ENCODE data around the gene HDGF.

HDGF gene

DNA sequence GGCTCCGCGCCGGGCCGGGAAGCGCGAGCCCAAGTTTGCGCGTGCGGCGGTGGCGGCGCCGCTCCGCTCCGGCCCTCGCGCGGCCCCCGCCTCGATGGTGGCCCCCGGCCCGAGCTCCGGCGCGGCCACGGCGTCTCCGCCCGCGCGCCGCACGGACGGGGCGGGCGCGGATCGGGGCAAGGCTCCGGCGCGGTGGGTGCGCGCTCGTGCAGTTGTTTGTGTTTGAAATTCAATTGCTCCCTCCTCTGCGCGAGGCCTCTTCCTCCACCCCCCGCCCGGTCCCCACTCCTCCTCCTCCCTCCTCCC, at the start of gene HDGF:
TSS of gene HDGF (minus strand) at position 225 of the 306 bp plus-strand sequence. CDS start 246 bp downstream, outside the sequence.
- no peak for DNase-seq

- peak; percentile 82 for DNase-seq
These were observed 45.9 kb upstream of the HDGF start for GRCh38 chr1:156797212-156797871.

DNA sequence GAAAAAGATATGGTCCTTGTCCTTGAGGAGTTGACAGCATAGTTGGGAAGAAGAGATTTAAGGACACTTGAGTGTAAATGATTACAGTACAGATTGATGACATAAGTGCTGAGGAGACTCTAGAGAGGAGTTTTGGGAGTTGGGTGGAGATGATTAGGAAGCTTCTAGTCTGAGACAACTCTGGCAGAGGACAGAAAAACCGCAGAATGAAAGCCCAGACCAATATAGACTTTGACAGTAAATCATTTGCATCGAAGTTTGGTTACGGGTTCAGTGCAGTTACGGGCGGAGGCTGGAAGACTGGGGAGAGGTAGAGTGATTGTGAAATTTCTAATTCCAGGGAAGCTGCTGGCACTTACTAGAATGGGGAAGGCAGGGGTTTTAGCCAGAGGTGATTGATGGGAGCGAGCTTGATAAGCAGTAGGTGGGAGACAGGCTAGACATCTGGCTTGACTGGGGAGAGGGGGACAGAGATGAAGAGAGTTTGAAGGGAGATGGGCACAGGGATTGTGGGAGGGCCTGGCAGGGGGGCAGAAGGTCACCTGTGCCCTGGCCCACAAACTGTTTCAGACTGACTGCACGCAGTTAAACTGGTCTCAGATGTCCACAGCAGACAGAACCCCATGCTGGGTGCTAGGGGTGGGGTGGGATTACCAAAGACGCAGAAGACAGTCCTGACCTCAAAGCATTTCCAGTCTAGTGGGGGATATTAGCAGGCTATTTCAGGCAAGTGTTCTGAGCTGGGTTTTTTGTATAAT, 45.0 kb upstream of the HDGF start:
- peak; percentile 55 for DNase-seq

DNA sequence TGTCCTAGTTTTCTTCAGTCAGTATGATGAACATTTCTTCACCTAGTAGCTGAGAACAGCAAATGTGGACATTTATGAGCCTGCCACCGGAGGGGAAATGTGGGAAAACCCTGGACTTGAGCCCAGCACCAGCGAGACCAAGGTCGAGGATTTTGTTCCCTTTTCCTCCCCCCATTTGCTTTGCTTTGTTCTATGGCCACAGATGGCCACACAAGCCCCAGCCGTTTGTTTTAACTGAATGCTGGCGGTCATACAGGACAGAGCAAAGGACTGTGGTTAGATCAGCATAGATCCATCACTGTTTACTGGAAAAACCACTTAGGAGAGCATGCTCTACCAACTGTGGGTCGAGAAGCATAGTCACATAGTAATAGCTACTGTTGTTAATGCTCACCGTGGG, 44.3 kb upstream of the HDGF start:
- DNase-seq = no peak

GRCh38 chr1:156795374-156795733, 43.9 kb upstream of the HDGF start:
- no peak for DNase-seq

DNA sequence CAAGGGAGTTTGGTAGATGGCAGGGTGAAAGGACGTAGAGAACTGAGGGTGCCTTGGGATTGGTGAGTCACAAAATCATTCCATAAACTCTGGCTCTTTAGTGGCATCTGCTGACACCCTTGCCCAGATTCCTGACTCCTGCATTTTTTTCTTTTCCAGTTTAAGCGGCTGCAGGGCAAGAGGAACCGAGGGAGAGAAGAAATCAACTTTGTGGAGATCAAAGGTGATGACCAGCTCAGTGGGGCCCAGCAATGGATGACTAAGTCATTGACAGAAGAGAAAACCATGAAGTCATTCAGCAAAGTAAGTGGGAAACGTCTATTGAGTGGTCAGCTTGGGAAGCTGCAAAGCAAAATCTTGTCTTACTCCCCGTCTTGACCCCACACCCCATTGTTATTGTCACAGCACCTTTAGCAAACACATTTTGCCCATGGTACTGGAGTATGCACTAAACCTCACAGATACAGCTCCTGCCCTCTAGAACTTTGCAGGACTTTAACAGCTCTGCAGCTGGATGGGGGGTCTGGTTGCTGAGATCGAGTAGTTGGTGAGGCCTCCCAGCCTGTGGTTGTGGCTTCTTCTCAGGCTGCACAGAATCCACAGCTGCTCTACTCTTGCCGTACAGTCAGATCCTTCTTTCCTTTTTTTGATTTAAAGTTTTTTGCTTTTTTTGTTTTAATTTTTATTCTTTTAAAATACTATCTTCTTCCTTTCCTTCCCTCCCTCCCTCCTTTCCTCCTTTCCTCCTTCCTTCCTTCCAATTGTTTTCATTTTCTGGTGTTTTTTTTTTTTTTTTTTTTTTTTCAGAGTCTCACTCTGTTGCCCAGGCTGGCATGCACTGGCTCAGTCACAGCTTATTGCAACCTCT, 43.3 kb upstream of the HDGF start:
- DNase-seq = no peak

DNA sequence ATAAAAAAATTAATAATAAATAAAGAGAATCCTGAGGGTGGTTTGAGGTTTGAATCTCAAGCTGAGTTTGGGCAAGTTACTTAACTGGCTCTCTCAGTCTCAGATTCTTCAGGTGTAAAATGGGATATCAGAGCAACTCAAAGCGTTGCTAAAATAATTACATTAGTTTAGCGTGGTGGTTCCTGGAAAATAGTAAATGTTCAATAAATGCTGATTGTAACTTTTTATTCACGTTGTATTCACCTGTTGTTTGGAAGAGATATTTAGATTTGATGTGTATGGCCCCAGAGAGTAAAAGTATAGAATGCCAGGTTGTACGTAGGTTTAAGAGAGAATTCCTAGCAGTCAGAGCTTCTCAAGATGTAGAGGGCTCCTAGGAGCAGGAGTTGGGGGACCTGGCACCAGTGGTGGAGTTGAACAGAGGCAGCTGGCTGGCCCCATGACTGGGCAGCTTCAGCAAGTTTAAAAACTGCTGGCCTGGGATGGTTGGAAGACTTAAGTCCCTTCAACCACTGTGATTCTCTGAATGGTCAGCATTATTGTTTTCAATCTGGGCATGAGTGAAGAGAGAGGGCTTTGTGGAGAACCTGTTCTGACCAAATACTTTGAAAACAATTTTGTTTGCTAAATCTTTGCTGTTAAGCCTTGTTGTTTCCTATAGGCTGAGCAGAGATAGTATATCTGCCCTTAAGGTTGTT, 38.3 kb upstream of the HDGF start:
- no peak for DNase-seq

- DNase-seq = no peak
These were observed 36.7 kb upstream of the HDGF start for GRCh38 chr1:156788136-156788535.

DNA sequence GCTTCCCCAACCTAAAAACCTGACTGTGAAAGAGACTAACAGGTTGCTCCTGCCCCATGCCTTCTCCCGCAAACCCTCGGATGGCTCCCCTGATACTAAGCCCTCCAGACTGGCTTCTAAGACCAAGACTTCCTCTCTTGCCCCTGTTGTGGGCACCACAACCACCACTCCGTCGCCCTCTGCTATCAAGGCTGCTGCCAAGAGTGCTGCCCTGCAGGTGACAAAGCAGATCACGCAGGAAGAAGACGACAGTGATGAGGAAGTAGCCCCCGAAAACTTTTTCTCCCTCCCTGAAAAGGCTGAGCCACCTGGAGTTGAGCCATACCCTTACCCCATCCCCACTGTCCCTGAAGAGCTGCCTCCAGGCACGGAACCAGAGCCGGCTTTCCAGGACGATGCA, 35.2 kb upstream of the HDGF start:
- DNase-seq = no peak

- no peak for DNase-seq
These were observed 34.0 kb upstream of the HDGF start for GRCh38 chr1:156785458-156785857.

DNA sequence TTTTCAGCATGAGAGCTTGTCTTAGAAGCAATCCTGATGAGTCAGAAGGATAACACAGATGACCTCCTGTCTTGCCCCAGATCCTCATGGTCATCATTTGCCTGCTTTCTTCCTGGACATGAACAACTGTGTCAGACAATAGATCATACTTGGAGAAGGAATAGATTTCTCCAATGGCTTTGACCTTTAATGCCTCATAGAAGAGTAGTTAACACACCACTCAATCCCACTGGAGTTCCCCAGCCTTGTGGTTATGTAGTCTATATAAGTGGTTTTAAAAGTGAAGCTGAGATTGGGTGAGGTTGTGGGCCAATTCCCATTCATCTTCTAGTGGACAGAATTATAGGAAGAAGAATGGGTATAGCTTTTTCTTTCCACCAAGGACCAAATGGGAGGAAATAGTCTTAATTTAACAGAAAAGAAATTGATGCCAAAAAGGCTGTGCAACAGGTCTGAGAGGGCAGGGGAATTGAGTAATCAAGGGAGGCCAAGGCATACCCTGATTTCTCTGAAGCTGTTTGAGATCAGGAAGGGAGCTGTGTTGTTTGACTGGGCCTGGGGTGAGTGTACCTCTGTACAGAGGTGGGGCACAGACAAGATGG, 30.2 kb upstream of the HDGF start:
- DNase-seq = no peak

GRCh38 chr1:156777573-156777972, 26.1 kb upstream of the HDGF start:
- DNase-seq = no peak

DNA sequence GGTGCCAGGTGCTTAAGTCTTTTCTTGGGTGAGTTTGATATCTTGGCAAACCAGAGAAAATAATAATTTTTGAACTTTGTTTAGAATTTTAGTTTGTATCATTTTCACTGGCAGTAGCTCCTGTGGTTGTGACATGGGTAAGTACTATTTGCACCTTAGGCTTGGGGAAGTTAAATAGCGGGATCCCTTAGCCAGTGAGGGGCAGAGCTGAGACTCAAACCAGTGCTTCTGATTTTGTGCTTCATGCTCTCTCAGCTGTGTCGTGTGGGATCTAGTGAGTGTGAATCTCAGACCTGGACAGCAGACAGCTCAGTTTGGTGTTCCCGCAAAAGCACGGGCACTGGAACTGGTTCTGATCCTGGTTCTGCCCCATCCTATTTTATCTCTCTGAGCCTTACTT, 25.5 kb upstream of the HDGF start:
- no peak for DNase-seq

DNA sequence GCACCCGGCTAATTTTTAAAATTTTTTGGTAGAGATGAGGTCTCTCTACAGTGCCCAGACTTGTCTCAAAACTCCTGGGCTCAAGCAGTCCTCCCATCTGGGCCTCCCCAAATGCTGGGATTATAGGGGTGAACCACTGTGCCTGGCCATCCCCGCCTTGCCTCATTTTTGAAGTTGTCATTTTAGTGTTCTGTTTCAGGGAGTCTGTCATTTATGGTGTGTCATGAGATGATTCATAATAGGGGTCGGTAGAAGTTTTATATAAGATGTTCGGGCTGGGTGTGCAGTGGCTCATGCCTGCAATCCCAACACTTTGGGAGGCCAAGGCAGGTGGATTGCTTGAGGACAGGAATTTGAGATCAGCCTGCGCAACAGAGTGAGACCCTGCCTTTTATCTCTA, 24.3 kb upstream of the HDGF start:
- no peak for DNase-seq

DNA sequence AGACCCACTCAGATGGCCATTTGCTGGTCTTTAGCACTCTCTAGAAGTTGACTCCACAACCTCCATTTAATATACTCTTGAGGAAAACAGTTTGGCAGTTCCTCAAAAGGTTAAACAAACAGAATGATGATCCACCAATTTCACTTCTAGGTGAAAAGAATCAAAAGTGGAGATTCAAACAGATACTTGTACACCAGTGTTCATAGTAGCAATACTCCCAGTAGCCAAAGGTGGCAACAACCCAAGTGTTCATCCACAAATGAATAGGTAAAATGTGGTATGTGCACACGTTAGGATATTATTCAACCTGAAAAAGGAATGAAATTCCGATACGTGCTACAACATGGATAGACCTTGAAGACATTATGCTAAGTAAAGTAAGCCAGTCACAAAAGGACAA, 22.1 kb upstream of the HDGF start:
- no peak for DNase-seq

GRCh38 chr1:156772728-156773497, 21.4 kb upstream of the HDGF start:
- no peak for DNase-seq

- no peak for DNase-seq
These were observed 20.7 kb upstream of the HDGF start for GRCh38 chr1:156772222-156772621.

DNA sequence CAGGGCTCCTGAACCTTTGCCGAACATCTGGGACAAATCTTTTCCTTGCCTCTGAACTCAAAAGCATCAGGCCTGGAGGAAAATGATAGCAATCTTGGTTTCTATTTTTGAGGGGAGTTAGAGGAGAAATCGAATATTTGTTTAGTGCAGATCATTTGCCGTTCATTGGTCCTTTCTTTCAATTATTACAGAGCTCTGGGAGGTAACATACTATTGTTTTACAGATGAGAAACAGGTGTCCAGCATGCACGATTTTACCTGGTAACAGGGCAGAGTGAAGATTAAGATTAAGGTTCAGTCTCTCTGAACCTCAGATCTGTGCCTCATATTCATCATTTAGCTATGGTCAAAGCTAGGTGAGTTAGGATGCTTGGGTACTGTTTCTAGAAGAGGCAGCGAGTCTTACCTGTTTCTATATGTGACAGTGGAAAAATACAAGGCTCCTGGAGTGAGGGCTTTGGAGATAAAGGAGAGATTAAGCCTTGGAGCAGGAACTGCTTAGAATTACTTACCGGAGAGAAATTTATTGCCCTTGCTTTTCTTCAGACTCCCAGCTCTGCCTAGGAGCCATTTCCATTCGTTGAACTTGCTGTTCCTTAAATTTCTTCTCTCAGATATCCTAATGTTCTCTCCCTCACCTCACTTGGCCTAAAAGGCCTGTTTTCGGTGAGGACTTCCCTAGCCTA, 17.3 kb upstream of the HDGF start:
- no peak for DNase-seq

- no peak for DNase-seq
These were observed 16.6 kb upstream of the HDGF start for GRCh38 chr1:156767879-156768604.

DNA sequence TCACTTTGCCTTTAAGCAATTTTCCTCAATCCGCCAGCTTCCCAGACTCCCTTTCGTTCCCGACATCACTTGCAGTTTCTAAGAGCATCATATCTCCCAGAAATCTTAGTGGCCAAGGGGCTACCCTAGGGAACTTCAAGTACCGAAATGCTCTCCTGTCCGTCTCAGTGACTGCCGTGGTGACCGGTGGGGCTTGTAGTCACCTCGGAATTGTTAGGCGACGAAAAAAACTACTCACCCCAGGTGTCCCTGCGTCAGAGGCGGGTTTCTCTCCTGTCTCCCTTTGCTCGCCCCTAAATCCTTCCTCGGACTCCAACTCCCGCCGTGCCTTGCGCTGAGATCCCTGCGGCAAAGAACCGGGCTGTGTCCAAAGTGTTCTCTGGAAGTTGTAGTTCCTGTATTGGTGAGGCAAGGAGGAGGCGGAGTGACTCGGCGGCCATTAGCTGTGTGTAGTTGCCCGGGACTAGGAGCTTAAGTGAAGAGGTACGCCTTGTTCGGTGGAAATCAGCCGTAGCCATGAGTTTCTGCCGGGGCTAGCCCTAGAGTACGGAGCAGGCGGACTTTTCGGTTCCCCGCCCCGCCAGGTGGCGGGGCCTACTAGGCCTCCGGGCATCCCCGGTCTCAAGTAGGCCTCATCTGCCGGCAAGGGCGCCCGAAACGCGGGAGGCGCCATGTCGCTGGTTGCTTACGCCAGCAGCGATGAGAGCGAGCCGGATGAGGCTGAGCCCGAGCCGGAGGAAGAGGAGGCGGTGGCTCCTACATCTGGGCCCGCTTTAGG, 15.8 kb upstream of the HDGF start, which contains the start of gene PRCC:
TSS of gene PRCC (plus strand) at position 435 of the 778 bp plus-strand sequence. CDS start at position 672, 237 bp downstream.
- peak; percentile 100 for DNase-seq

Measured in NCI-H526 treated with DMSO at 0.1 percent for 48 hours (cell line).